ENCODE measurements around the gene CEACAM21.

Gene CEACAM21

DNA sequence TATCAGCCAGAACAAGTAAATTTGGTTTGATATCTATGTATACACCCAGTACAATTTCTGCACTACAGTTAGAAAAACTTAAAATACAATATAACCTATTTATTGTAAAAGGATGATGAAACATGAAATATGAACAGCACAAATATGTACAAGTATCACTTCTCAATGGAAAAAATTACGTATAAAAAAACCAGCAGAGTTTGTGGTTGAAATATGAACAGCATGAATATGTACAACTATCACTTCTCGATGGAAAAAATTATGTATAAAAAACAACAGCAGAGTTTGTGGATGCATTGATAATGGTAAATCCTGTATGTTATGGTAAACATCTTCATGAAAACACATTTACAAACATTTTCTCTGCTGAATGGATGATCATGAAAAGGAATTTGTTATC, 32.4 kb upstream of the CEACAM21 start:
- H3K27ac ChIP-seq = no peak overlapping the region
- no peak for TF ChIP-seq ZFX (IDR thresholded peaks at IDR 0.05)
- TF ChIP-seq, protein P1, sequence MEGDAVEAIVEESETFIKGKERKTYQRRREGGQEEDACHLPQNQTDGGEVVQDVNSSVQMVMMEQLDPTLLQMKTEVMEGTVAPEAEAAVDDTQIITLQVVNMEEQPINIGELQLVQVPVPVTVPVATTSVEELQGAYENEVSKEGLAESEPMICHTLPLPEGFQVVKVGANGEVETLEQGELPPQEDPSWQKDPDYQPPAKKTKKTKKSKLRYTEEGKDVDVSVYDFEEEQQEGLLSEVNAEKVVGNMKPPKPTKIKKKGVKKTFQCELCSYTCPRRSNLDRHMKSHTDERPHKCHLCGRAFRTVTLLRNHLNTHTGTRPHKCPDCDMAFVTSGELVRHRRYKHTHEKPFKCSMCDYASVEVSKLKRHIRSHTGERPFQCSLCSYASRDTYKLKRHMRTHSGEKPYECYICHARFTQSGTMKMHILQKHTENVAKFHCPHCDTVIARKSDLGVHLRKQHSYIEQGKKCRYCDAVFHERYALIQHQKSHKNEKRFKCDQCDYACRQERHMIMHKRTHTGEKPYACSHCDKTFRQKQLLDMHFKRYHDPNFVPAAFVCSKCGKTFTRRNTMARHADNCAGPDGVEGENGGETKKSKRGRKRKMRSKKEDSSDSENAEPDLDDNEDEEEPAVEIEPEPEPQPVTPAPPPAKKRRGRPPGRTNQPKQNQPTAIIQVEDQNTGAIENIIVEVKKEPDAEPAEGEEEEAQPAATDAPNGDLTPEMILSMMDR (conservative IDR thresholded peaks at IDR 0.05) = no peak

DNA sequence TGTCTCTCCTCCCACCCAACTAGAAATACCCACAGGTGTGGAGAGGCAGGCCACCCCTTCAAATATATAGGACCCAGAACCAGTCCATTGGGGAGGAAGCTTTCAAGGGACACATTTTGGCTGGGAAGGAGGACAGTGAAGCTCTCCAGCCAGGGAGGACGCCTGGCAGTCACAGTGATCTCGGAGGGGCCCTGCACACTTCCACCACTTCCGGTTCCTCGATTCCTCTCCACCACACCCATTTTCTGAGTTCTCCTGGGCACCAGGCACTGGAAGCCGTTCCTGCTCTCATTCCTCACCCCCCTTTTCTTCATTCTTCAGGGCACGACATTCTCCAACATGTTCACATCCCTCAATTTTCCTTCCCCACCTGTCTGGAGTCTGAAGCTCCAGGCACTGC, 30.4 kb upstream of the CEACAM21 start:
- no peak for TF ChIP-seq ZFX (IDR thresholded peaks at IDR 0.05)
- TF ChIP-seq, protein P1 (conservative IDR thresholded peaks at IDR 0.05) = no peak
- no peak overlapping the region for H3K27ac ChIP-seq

DNA sequence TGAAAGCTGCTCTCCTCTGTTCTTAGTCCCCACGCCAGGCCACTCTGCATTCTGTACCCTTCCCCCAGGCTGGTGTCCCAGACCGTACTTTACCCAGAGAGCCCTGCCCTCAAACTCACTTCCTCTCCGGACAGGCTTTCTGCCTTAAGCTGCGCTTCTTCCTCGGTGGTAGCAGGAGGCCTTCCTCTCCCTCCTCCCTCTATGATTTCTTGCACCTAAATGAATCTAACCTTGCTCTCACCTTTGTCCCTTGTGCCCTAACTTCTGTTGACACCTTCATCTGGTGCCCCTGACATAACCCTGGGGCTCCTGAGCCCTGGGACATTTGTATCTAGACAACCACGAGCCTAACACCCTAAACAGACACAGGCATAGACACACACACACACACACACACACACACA, 29.6 kb upstream of the CEACAM21 start:
- no peak overlapping the region for H3K27ac ChIP-seq
- no peak for TF ChIP-seq ZFX (IDR thresholded peaks at IDR 0.05)
- TF ChIP-seq, protein P1 (conservative IDR thresholded peaks at IDR 0.05) = no peak

DNA sequence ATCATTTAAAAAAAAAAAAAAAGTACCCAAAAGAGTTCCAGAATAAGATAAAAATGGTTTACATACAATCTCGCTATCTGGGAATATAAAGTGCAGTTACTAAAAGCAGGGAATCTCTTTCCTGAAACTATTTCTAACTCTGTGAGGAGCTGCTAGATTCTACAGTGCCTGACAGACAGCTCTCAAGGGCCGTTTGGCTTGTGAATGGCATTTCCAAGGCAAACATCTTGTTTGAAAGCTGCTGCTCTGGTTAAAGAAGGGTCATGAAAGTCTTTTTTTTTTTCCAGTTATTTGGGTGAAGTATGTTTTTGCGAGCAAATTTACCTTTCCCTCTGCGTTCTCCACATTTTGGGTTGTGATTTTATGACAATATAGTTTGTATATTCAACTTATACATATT, 29.0 kb upstream of the CEACAM21 start:
- H3K27ac ChIP-seq = no peak overlapping the region
- TF ChIP-seq ZFX (IDR thresholded peaks at IDR 0.05) = no peak
- TF ChIP-seq, protein P1 (conservative IDR thresholded peaks at IDR 0.05) = no peak

DNA sequence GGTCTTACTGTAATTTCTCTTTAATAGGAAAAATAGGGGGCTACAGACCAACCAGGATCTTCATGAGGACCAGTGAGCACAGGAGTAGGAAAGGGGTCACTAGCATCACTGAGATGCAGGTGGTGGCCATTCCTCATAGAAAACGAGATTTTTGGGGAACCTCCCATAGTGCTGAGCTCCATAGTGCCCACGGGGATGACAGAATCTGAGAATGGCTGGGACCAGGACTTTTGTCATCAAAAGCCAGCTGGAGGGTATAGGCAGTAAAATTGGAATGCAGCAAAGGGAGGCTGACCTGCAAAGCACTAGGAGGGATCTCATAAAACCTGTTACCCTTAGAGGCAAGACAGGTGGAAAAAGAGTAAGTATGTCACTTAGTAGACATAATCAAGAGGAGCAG, 28.4 kb upstream of the CEACAM21 start:
- H3K27ac ChIP-seq = no peak overlapping the region
- TF ChIP-seq, protein P1 (conservative IDR thresholded peaks at IDR 0.05) = no peak
- no peak for TF ChIP-seq ZFX (IDR thresholded peaks at IDR 0.05)

DNA sequence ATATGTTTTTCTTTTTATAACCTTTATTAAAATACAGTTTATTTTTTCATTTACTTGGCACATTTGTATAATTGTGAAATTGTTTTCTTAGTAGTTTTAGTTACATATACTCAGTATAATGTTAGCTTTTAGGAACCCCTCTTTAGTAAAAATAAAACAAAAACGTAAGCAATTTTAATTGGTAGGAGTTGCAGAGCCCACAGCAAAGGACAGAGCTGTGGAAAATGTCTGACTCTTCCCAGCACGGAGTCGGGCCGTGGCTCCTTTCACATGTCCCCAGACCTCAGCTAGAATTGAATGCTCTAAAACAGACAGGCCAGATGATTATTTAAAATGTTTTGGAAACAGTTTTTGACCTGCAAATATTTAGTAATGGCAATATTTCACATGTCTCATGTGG, 27.9 kb upstream of the CEACAM21 start:
- no peak overlapping the region for H3K27ac ChIP-seq
- TF ChIP-seq, protein P1 (conservative IDR thresholded peaks at IDR 0.05) = no peak
- TF ChIP-seq ZFX (IDR thresholded peaks at IDR 0.05) = no peak

DNA sequence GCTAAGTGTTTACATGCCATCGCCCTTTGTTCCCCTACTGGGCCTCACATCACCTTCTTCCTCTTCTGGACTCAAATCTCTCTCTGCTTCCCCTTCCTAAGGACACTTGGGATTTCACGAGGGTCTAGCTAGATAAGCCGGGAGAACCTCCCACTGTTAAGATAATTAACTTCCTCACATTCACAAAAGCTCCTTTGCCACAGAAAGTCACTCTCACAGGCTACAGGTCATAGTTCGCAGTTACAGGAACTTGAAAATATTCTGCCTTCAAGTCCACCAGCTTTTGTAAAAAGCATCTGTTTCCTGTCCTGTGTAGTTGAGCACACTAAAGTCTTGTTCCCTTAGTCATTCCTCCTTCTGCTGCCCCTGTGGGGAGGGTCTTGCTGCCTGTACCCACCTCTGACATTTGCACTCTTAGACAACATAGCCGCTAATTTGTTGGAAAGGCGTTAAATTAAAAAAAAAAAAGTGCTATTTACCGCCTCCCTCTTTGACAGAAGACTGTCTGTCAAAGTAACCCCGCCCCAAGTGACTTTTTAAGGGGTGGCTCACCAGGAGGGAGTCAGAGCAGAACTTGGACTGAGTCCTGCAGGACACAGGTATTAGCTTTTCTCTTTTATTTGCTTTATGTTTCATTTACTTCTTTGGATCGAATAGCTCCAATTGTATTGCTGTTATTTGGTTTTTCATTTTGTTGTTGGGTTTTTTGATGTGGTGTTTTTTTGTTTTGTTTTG, 26.8 kb upstream of the CEACAM21 start:
- H3K27ac ChIP-seq = no peak overlapping the region
- no peak for TF ChIP-seq ZFX (IDR thresholded peaks at IDR 0.05)
- TF ChIP-seq, protein P1 (conservative IDR thresholded peaks at IDR 0.05) = no peak
